Endothelial cell of umbilical vein (primary cell): ENCODE results near the gene RPS8. TPM values are rescaled to one million over a fixed set of nuclear protein-coding genes. Genes with fewer than 3 reads are reported as not detected.

Experiments used
- BruUV-seq: library from RNA; stranded (reverse); fragments of 400-500 nt; replicated peaks from 2 replicates; lab custom pipeline; 2021; lab: Mats Ljungman, UMichigan
- CTCF ChIA-PET: fragments of 300-600, 350-600 bp; sonication (Branson Sonifier 250); formaldehyde crosslinking; loops from one replicate; lab custom pipeline; 2021; ENCODE audit warnings: antibody characterized with exemption, inconsistent platforms; lab: Charles Lee
- POLR2A ChIA-PET: fragments of 300-600, 350-600 bp; sonication (Branson Sonifier 250); formaldehyde crosslinking; loops from one replicate; lab custom pipeline; 2021; ENCODE audit warnings: antibody characterized with exemption, inconsistent platforms; lab: Charles Lee
- DNase-seq: peaks from one replicate; pipeline ENCODE4 v3.0.0-alpha.2; 2011; ENCODE audit warnings: low read depth, low spot score
- FAIRE-seq: peaks from 2 replicates; lab custom pipeline; 2011; peaks lifted over from hg19 to GRCh38; lab: Jason Lieb, UNC
- H2AFZ ChIP-seq: 2 replicates; pipeline ENCODE4 v1.6.0; 2012; ENCODE audit warnings: low read depth, low read length, control low read depth, inconsistent platforms
- H3K27ac ChIP-seq: 2 replicates; pipeline ENCODE4 v1.5.1; 2011; ENCODE audit warnings: low read depth, mild to moderate bottlenecking, control low read depth, low read length, moderate library complexity; ENCODE audit not compliant: insufficient read depth
- H3K27me3 ChIP-seq, 2 experiments: 2 replicates each; pipeline versions ENCODE4 v1.6.0 to v1.6.1; 2011; ENCODE audit warnings: low read length in 2 of 2, mixed read lengths in 1 of 2; ENCODE audit not compliant: control insufficient read depth in 2 of 2, insufficient read depth in 2 of 2
- H3K36me3 ChIP-seq, 2 experiments: 2 replicates in 1 of 2; 3 replicates in 1 of 2; pipeline ENCODE4 v1.5.1; 2011; ENCODE audit warnings: low read length in 2 of 2, mild to moderate bottlenecking in 1 of 2, moderate library complexity in 1 of 2; ENCODE audit not compliant: control insufficient read depth in 2 of 2, insufficient read depth in 2 of 2; ENCODE audit errors: extremely low read depth in 1 of 2
- H3K4me1 ChIP-seq: 3 replicates; pipeline ENCODE4 v1.5.1; 2011; ENCODE audit warnings: mild to moderate bottlenecking, low read length; ENCODE audit not compliant: control insufficient read depth, insufficient read depth; ENCODE audit errors: extremely low read depth
- H3K4me2 ChIP-seq: 2 replicates; pipeline ENCODE4 v1.6.1; 2011; ENCODE audit warnings: low read length, control low read depth, mixed read lengths; ENCODE audit not compliant: insufficient read depth
- H3K4me3 ChIP-seq, 3 experiments: fragments of 200-600 bp in 1 of 3; sonication (generic), shearing (Covaris generic) in 1 of 3; replicated peaks in 1 of 3; 2 replicates each; pipeline ENCODE4 v1.5.1; 2011 to 2016; ENCODE audit warnings: control low read depth in 3 of 3, low read length in 3 of 3, mild to moderate bottlenecking in 2 of 3, inconsistent platforms in 1 of 3, low read depth in 1 of 3, moderate library complexity in 1 of 3; ENCODE audit not compliant: insufficient read depth in 1 of 3
- H3K79me2 ChIP-seq: 2 replicates; pipeline ENCODE4 v1.6.0; 2012; ENCODE audit warnings: low read length, inconsistent platforms; ENCODE audit not compliant: control insufficient read depth, insufficient read depth
- H3K9ac ChIP-seq: replicated peaks from 2 replicates; pipeline ENCODE3; 2011; ENCODE audit warnings: low read length, control low read depth; ENCODE audit not compliant: insufficient read depth; ENCODE audit errors: extremely low read depth
- H3K9me1 ChIP-seq: replicated peaks from 3 replicates; pipeline ENCODE4 v1.6.0; 2011; ENCODE audit warnings: mild to moderate bottlenecking, low read length; ENCODE audit not compliant: control insufficient read depth, insufficient read depth; ENCODE audit errors: extremely low read depth
- H3K9me3 ChIP-seq: replicated peaks from 2 replicates; pipeline ENCODE4 v1.5.1; 2012; ENCODE audit warnings: low read length, inconsistent platforms; ENCODE audit not compliant: control insufficient read depth, insufficient read depth
- H4K20me1 ChIP-seq: replicated peaks from 2 replicates; pipeline ENCODE3; 2011; ENCODE audit warnings: mild to moderate bottlenecking, low read length; ENCODE audit not compliant: control insufficient read depth, insufficient read depth; ENCODE audit errors: extremely low read depth
- FOS ChIP-seq: IDR thresholded peaks from 2 replicates; pipeline ENCODE4 v1.6.1; 2011; ENCODE audit warnings: mild to moderate bottlenecking, low read length, moderate library complexity, borderline replicate concordance; ENCODE audit not compliant: insufficient read depth
- POLR2A ChIP-seq: IDR thresholded peaks from 2 replicates; pipeline ENCODE4 v1.6.1; 2012; ENCODE audit warnings: low read depth, mild to moderate bottlenecking, control low read depth, low read length
- dilution Hi-C: fragments of 300-500 bp; cut with MboI; formaldehyde crosslinking; loops from one replicate; pipeline ENCODE4 v1.15.0; 2019; ENCODE audit warnings: low sequenced_read_pairs; ENCODE audit not compliant: extremely low pct_ligation_motif_present
- intact Hi-C: fragments of 100-400 bp; cut with micrococcal nuclease; formaldehyde crosslinking; loops from one replicate; pipeline ENCODE4 v1.10.0; 2022
- polyA plus RNA-seq, 4 experiments: library from polyadenylated mRNA; depleted of rRNA in 3 of 4; stranded (reverse) in 3 of 4; unstranded in 1 of 4; fragments of >200 nt; gene quantifications; 2 replicates each; pipeline versions ENCODE4 v1.2.1 to v1.2.3, GENCODE V29; 2011 to 2012; ENCODE audit warnings: missing spikeins in 1 of 4
- total RNA-seq: library from RNA; stranded (reverse); gene quantifications from 2 replicates; pipeline ENCODE4 v1.2.3, GENCODE V29; 2021
- TF ChIP-seq, protein P1 (sequence below): IDR thresholded peaks from 2 replicates; pipeline ENCODE4 v1.6.1; 2011; ENCODE audit not compliant: insufficient read depth, insufficient read length
- TF ChIP-seq, protein P2 (sequence below), 2 donors: IDR thresholded peaks; 1 replicate in 1 of 2; 2 replicates in 1 of 2; pipeline ENCODE4 v1.5.1; 2011; ENCODE audit warnings: low read length in 2 of 2, mild to moderate bottlenecking in 2 of 2, moderate library complexity in 2 of 2, control low read depth in 1 of 2, inconsistent platforms in 1 of 2, low read depth in 1 of 2; ENCODE audit not compliant: insufficient read depth in 1 of 2; ENCODE audit errors: extremely low read depth in 1 of 2

RPS8 gene
- total and polyA plus RNA-seq, 2 donors (not counting 3 experiments of a cell fraction or from before 2014, with no cell fraction given): 1,842 to 2,306 TPM

- H3K27me3 ChIP-seq: no peaks in the 10 kb centered on the region
- H3K9me1 ChIP-seq: no peaks in the 10 kb centered on the region
- FAIRE-seq (no peak), DNase-seq (no peak)
- no peak overlapping the region for H3K4me2 ChIP-seq
- ChIA-PET CTCF (interaction anchor here (0.9 to 1.9 kb wide), 7 partner anchors 10 to 516 kb away, joined by 3 to 10 read pairs (median 4); partner anchors contain the start of genes BTBD19, DYNLT4, PLK3 and UROD), POLR2A (interaction anchor here (0.7 to 1.9 kb wide), 2 partner anchors 13 to 32 kb away, joined by 3 to 8 read pairs; partner anchors contain the start of gene PLK3)
- H3K9me3 ChIP-seq: no peaks in the 10 kb centered on the region
- H3K4me1 ChIP-seq: peaks cover 10% of the 10 kb centered on the region
- H3K79me2 ChIP-seq: no peaks in the 10 kb centered on the region
- no peak overlapping the region for H3K4me3 ChIP-seq
- H3K9ac ChIP-seq: no peak overlapping the region
- dilution Hi-C loops (no loop called here), intact Hi-C loops (no loop called here)
- TF ChIP-seq FOS (no peak), POLR2A (no peak)
- TF ChIP-seq, protein P1, sequence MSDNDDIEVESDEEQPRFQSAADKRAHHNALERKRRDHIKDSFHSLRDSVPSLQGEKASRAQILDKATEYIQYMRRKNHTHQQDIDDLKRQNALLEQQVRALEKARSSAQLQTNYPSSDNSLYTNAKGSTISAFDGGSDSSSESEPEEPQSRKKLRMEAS: no peak
- TF ChIP-seq, protein P2, sequence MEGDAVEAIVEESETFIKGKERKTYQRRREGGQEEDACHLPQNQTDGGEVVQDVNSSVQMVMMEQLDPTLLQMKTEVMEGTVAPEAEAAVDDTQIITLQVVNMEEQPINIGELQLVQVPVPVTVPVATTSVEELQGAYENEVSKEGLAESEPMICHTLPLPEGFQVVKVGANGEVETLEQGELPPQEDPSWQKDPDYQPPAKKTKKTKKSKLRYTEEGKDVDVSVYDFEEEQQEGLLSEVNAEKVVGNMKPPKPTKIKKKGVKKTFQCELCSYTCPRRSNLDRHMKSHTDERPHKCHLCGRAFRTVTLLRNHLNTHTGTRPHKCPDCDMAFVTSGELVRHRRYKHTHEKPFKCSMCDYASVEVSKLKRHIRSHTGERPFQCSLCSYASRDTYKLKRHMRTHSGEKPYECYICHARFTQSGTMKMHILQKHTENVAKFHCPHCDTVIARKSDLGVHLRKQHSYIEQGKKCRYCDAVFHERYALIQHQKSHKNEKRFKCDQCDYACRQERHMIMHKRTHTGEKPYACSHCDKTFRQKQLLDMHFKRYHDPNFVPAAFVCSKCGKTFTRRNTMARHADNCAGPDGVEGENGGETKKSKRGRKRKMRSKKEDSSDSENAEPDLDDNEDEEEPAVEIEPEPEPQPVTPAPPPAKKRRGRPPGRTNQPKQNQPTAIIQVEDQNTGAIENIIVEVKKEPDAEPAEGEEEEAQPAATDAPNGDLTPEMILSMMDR (IDR thresholded peaks at IDR 0.05; ENCODE audit: extremely low read depth in 1 of 2, insufficient read depth in 1 of 2, low read depth in 1 of 2, low read length in 2 of 2): no peak
- no peak overlapping the region for H3K27ac ChIP-seq
- no peaks in the 10 kb centered on the region for H3K36me3 ChIP-seq
- BruUV-seq: no TSS peak
- H2AFZ ChIP-seq: no peak overlapping the region
- no peaks in the 10 kb centered on the region for H4K20me1 ChIP-seq
These were observed 12.2 kb downstream of the RPS8 start for GRCh38 chr1:44787506-44787905.
